HG02642 (cell line): ENCODE data around the gene RICTOR.

ENCODE experiments used
- ATAC-seq: cut with Tn5 transposase; IDR thresholded peaks from one replicate; pipeline ENCODE4 v1.9.1; 2021; ENCODE audit warnings: mild to moderate bottlenecking; ENCODE audit not compliant: unreplicated experiment, poor library complexity

The RICTOR gene

DNA sequence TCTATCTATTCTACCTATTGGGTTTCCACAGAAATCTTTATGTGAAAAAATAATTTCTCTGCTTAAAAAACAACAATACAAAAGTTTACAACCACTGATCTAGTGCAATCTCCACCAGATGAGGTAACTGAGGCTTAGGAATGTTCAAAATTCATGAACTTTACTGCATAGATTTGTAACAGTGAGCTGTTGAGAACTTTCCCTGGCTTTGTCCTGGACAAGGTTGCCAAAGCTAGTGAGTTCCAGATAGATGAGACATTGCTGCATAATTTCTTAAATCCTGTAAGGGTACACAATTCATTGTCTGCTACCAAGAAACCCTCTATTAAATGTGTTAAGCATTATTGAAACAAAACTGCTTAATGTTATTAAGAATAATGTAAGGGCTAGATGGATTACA lies 125.7 kb downstream of the RICTOR start:
- ATAC-seq: no peak

- ATAC-seq: no peak
Observed at GRCh38 chr5:38944282-38944681, 129.9 kb downstream of the RICTOR start.

- ATAC-seq: no peak
Observed at GRCh38 chr5:38941912-38942311, 132.3 kb downstream of the RICTOR start.

DNA sequence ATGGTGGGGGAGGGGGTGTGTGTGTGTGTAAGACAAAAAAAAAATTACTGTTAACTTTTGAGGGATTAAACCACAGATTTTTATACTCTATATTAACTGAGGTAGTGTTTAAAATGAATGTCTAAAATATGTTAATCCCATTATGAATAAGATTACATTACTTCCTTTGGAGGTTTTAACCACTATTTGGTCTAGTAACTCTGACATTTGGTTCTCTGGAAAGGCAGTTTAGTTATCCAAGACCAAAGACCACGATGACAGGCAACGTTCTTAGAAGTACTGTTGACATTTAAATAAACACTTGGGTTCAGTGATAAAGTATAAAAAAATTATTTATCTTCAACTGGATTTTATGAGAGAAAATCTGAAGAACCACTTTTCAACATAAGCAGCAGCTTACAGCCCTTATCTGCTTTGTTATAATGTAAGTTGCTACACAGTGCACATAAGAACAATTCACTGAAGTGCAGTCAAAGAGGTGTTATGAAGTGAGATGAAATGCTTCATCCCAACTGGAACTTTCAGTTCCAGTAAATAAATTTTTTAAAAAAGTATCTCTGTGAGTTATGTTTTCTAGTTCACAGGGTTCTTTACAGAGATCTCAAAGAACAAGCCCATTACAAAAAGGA lies 133.9 kb downstream of the RICTOR start:
- no peak for ATAC-seq

DNA sequence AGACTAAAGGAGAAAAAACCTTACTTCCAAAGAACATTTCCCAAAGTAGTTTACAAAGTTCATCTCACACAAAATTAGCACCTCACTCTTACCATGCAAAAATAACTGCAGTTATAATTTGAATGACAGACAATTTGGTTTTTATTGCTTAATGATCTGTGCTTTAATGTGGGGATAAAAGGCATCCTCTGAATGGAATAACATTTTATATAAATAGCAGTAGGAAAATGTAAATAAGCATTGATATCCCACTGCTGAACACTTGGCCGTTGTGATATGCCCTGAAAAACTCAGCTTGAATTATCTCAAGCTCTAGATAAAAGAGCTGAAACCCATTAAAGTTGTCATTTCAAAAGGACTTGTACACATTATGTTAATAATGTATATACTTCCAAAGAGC lies 135.2 kb downstream of the RICTOR start:
- ATAC-seq: no peak

GRCh38 chr5:38938424-38938823 lies 135.8 kb downstream of the RICTOR start:
- no peak for ATAC-seq

DNA sequence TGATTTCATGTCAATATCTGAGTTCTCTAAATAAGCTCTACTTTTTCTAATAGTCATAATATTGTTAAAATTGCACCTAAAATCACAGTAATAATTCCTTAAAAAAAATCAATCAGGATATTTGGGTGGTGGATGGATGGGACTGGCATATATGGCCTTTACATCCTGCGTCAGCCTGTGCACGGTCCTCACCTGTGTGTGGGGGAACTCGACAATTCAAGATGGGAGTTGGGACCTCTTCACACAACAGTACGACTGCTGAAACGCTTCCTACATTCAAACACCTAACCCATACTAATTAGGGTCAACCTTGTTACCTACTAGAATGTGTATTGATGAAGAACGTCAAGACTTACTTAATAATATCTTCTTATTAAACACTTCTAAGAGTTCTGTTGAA lies 137.9 kb downstream of the RICTOR start:
- ATAC-seq: no peak

DNA sequence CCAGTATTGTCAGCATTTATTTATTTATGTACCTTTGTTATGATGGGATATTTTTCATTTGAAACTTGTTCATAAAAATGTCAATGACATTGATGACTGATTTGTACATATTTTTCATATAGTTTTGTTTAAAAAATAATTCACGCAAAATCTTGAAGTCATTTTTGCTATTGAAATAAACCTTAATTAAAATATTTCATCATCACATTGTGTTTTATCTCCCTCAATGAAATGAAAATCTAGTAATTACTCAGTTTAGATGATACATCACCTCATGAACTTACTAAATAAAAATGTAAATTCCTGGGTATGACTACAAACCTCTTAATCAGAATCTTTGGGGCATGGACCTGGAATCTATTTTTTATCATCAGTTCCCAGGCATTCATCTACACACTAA lies 138.8 kb downstream of the RICTOR start:
- ATAC-seq: no peak

DNA sequence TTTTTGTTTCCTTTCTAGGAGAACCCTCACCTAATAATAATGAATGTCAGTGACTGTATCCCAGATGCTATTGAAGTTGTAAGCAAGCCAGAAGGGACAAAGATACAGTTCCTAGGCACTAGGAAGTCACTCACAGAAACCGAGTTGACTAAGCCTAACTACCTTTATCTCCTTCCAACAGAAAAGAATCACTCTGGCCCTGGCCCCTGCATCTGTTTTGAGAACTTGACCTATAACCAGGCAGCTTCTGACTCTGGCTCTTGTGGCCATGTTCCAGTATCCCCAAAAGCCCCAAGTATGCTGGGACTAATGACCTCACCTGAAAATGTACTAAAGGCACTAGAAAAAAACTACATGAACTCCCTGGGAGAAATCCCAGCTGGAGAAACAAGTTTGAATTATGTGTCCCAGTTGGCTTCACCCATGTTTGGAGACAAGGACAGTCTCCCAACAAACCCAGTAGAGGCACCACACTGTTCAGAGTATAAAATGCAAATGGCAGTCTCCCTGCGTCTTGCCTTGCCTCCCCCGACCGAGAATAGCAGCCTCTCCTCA lies 141.3 kb downstream of the RICTOR start:
- ATAC-seq: no peak

DNA sequence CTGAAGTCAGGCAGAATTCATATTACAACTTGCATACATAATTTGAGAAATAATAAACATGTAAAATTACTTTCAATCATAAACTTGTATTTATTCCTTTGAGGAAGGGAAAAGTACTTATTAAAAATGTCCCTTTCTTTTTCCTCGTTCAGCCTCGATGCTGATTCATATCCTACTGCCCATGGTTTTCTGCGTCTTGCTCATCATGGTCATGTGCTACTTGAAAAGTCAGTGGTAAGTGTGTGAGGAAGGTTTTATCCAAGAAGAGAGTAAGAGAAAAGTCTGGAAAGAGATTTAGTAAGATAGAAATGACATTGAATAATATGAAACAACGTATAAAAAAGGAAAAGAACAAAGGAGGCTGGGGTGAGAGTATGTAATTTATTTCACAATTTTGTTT lies 142.5 kb downstream of the RICTOR start:
- ATAC-seq: no peak

DNA sequence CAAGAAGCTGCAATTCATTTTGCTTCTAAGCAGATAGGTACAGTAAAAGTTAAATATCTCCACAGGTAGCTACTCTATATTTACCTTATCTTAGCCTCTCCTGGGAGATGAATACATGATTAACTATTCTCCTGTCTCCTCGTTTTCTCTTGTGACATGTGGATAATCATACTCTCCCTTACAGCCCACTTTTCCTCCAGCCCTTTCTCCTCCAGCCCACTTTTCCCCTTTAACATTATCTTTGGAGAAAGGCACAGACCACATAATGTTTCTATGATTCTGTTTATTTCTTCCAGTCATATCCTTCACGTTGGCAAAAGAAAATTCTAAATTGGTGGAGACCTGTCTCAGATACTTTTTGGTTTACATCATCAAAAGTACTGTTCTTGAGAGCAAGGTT lies 144.4 kb downstream of the RICTOR start:
- no peak for ATAC-seq

DNA sequence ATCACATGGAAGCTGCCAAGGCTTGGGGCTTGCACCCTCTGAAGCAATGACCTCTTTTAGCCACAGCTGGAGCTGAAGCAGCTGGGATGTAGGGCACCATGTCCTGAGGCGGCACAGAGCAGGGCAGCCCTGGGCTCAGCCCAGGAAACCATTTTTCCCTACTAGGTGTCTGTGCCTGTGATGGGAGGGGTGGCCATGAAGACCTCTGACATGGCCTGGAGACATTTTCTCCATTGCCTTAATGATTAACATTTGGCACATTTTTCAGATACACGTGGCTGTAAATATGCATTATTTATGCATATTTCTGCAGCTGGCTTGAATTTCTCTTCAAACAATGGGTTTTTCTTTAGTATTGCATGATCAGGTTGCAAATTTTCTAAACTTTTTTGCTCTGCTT lies 146.7 kb downstream of the RICTOR start:
- no peak for ATAC-seq

DNA sequence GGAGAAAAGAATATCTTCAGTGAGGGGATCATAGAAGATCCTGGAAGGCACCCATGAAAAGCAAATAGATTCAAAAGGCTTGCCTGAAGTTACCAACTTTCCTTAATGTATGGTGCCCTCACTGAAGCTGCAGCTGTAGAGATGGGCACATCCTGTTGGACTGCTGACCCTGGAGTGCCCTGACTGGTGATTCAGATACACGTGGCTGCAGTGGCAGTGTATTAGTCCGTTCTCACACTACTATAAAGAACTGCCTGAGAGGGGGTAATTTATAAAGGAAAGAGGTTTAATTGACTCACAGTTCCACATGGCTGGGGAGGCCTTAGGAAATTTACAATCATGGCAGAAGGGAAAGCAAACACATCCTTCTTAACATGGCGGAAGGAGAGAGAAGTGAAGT lies 148.1 kb downstream of the RICTOR start:
- ATAC-seq: no peak

- no peak for ATAC-seq
Observed at GRCh38 chr5:38925154-38925925, 148.9 kb downstream of the RICTOR start.

- no peak for ATAC-seq
Observed at GRCh38 chr5:38923661-38924451, 150.3 kb downstream of the RICTOR start.

DNA sequence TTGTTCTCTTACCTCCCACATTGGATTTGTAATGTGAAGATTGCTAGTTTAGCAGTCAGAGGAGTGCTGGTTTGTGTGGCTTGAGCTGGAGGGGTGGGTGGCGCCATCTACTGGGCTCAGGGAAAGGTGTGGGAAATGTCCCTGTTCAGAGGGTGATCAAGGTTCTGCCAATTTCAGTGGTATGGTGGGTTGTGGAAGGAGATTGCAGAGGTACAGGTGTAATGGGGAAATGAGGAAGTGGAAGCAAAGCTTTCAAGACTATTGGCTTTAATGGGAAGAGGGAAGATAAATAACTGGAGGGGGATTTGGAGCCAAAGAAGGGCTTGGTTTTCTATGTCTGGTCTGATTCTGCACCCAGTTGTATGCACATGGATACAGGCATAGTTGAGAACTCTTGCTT lies 152.0 kb downstream of the RICTOR start:
- peak; percentile 81 for ATAC-seq

DNA sequence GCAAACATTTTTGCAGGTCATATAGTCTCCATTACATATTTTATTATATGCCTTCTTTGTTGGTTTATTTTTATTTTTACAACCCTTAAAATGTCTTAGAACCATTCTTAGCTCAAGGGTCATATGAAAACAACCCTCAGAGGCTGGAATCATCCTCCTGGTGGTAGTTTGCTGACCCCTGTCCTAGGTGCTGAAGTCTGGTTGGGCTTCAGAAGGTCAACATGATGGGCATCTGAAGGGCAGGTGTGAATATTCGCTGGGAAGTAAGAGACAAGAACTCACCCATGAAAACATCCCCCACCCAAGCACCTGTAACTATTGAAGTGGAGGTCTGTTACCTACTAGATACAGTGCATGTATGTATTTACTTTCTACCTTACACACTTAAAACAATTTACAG lies 153.0 kb downstream of the RICTOR start:
- no peak for ATAC-seq

- ATAC-seq: no peak
Observed at GRCh38 chr5:38916802-38917201, 157.4 kb downstream of the RICTOR start.

DNA sequence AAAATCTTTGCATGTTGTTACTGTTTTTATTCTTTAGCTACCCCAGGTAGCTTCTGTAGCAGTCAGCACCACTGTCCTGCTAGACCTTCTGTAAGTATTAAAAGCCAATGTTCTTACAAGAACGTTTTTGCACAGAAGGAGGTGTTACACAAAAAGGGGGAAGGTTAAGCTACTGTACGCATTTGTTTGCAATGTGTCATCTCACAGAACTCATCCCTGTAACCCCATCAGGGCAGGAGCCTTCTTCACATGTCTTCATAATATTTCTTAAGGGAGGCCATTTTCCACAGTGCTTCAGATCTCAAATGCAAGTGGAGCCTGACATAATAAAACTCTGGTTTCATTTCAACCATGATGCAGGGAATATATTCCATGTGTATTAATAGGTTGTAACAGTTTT lies 160.5 kb downstream of the RICTOR start:
- no peak for ATAC-seq

- ATAC-seq: no peak
Observed at GRCh38 chr5:38911933-38912332, 162.3 kb downstream of the RICTOR start.

DNA sequence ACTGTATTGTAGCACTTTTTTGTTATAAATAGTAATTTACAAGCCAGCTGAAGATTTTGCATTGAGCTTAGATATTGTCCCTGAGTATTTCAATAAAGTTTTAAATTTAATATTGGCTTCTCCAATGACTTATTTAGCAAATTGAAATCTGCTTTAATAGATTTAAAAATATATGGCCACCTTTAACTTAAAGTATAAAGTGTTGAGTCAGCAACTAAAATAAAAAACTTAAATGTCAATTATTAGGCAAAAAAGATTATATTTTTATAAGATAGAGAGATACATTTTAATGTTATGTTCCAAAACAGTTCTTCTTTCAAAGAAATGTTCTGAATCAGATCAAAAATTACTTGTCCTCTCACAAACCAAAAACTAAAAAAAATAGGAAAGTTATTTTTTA lies 167.7 kb downstream of the RICTOR start:
- no peak for ATAC-seq
